Gastrocnemius medialis (tissue), 4 donors: ENCODE results near the gene MST1R. TPM values are rescaled to one million over a fixed set of nuclear protein-coding genes. Genes with fewer than 3 reads are reported as not detected.

Source experiments
- ATAC-seq, 2 donors: fragments of 150-250 bp; one replicate each; pipeline ENCODE4 v1.9.1; 2016
- DNase-seq, 2 donors: peaks; one replicate each; pipeline ENCODE4 v3.0.0-alpha.2; 2019
- H3K27ac ChIP-seq, 4 donors: fragments of 200-600 bp; sonication (generic); 1 replicate in 1 of 4; 2 replicates in 3 of 4; pipeline ENCODE4 v1.5.1; 2016 to 2018; ENCODE audit warnings: mild to moderate bottlenecking in 2 of 4, moderate library complexity in 1 of 4
- H3K27me3 ChIP-seq, 3 donors: fragments of 200-600 bp; sonication (generic) in 2 of 3; 1 replicate in 1 of 3; 2 replicates in 2 of 3; pipeline versions ENCODE4 v1.5.1 to v1.6.0; 2016 to 2019; ENCODE audit warnings: mild to moderate bottlenecking in 1 of 3, moderate library complexity in 1 of 3
- H3K36me3 ChIP-seq, 2 donors: fragments of 200-600 bp; sonication (generic) in 1 of 2; one replicate each; pipeline ENCODE4 v1.5.1; 2017 to 2018
- H3K4me1 ChIP-seq, 2 donors: fragments of 200-600 bp; sonication (generic) in 1 of 2; one replicate each; pipeline ENCODE4 v1.5.1; 2016 to 2017; ENCODE audit warnings: mild to moderate bottlenecking in 2 of 2
- H3K4me3 ChIP-seq, 4 donors: fragments of 200-600 bp; sonication (generic) in 3 of 4; 1 replicate in 1 of 4; 2 replicates in 3 of 4; pipeline ENCODE4 v1.5.1; 2016 to 2019; ENCODE audit warnings: mild to moderate bottlenecking in 2 of 4
- H3K9me3 ChIP-seq, 3 donors: fragments of 200-600 bp; sonication (generic) in 2 of 3; 1 replicate in 1 of 3; 2 replicates in 2 of 3; pipeline ENCODE4 v1.5.1; 2016 to 2019
- CTCF ChIP-seq, 5 experiments: fragments of 450-650 bp in 3 of 5; fragments of 200-600 bp in 2 of 5; sonication (generic) in 2 of 5; IDR thresholded peaks in 4 of 5; conservative IDR thresholded peaks in 1 of 5; 1 replicate in 4 of 5; 2 replicates in 1 of 5; pipeline ENCODE4 v1.5.1; 2016 to 2019; ENCODE audit warnings: antibody characterized with exemption in 5 of 5, mild to moderate bottlenecking in 3 of 5, moderate library complexity in 3 of 5
- POLR2A ChIP-seq, 2 donors: fragments of 450-650 bp; IDR thresholded peaks; one replicate each; pipeline ENCODE4 v1.6.1; 2017; ENCODE audit warnings: antibody characterized with exemption in 2 of 2, mild to moderate bottlenecking in 2 of 2, moderate library complexity in 2 of 2
- in situ Hi-C, 4 donors: fragments of 200-750 bp; cut with MboI; loops; one replicate each; pipeline versions ENCODE4 v1.15.0 to v1.8.0; 2017; ENCODE audit warnings: low sequenced_read_pairs in 4 of 4
- intact Hi-C: fragments of 100-400 bp; cut with DNase I; formaldehyde crosslinking; loops from one replicate; pipeline ENCODE4 v1.15.1; 2023; ENCODE audit warnings: low total_unique reads
- total RNA-seq, 4 donors: library from RNA; depleted of rRNA; stranded (reverse); fragments of >200 nt; gene quantifications; one replicate each; pipeline versions ENCODE4 v1.1.0 to v1.2.3, GENCODE V29; 2016

The MST1R gene
- total RNA-seq, 4 donors from 2014 or later: 0.40 to 0.81 (median 0.51) TPM; not detected in 1

- Histone ChIP-seq H3K4me1 (no peaks in the 10 kb centered on the region), H3K9me3 (no peaks in the 10 kb centered on the region), H3K4me3 (no peak overlapping the region), H3K27me3 (no peaks in the 10 kb centered on the region), H3K36me3 (peaks cover 0 to 25% of the 10 kb centered on the region in 2 donors), H3K27ac (no peak overlapping the region)
- TF ChIP-seq POLR2A (IDR thresholded peaks at IDR 0.05) (no peak), CTCF (IDR thresholded peaks at IDR 0.05 in 4 of 5, conservative IDR thresholded peaks at IDR 0.05 in 1 of 5) (no peak)
- ATAC-seq (no peak), DNase-seq (no peak)
- intact Hi-C loops: no loop called here
- in situ Hi-C loops: no loop called here
Observed at GRCh38 chr3:49914906-49915305, 11.2 kb upstream of the MST1R start.

- intact Hi-C loops: no loop called here
- TF ChIP-seq POLR2A (IDR thresholded peaks at IDR 0.05) (no peak), CTCF (IDR thresholded peaks at IDR 0.05 in 4 of 5, conservative IDR thresholded peaks at IDR 0.05 in 1 of 5) (no peak)
- ATAC-seq (no peak), DNase-seq (no peak)
- no peaks in the 10 kb centered on the region for H3K4me1 ChIP-seq
- no peaks in the 10 kb centered on the region for H3K9me3 ChIP-seq
- H3K27ac ChIP-seq: no peak overlapping the region
- peaks cover 0 to 37% of the 10 kb centered on the region in 2 donors for H3K36me3 ChIP-seq
- in situ Hi-C loops: no loop called here
- H3K4me3 ChIP-seq: no peak overlapping the region
- H3K27me3 ChIP-seq: no peaks in the 10 kb centered on the region
Observed at GRCh38 chr3:49912881-49913281, 9.2 kb upstream of the MST1R start.

GRCh38 chr3:49911611-49912010 lies 7.9 kb upstream of the MST1R start:
- DNase-seq (no peak), ATAC-seq (no peak)
- Histone ChIP-seq H3K4me3 (no peak overlapping the region), H3K27me3 (no peaks in the 10 kb centered on the region), H3K36me3 (peaks cover 0 to 37% of the 10 kb centered on the region in 2 donors), H3K4me1 (peaks cover 0 to under 1% of the 10 kb centered on the region in 2 donors), H3K9me3 (no peaks in the 10 kb centered on the region), H3K27ac (no peak overlapping the region)
- TF ChIP-seq CTCF (IDR thresholded peaks at IDR 0.05 in 4 of 5, conservative IDR thresholded peaks at IDR 0.05 in 1 of 5) (no peak), POLR2A (IDR thresholded peaks at IDR 0.05) (no peak)
- in situ Hi-C loops: no loop called here
- intact Hi-C loops: no loop called here

- no peak for TF ChIP-seq CTCF (IDR thresholded peaks at IDR 0.05 in 4 of 5, conservative IDR thresholded peaks at IDR 0.05 in 1 of 5)
- no peak for TF ChIP-seq POLR2A (IDR thresholded peaks at IDR 0.05)
- ATAC-seq (no peak), DNase-seq (no peak)
- intact Hi-C loops (no loop called here), in situ Hi-C loops (no loop called here)
- Histone ChIP-seq H3K4me1 (peaks cover 0 to 6% of the 10 kb centered on the region in 2 donors), H3K27me3 (no peaks in the 10 kb centered on the region), H3K9me3 (no peaks in the 10 kb centered on the region), H3K36me3 (peaks cover 0 to 37% of the 10 kb centered on the region in 2 donors), H3K4me3 (no peak overlapping the region), H3K27ac (no peak overlapping the region)
Observed at GRCh38 chr3:49911124-49911420, 7.4 kb upstream of the MST1R start.

- intact Hi-C loops (no loop called here), in situ Hi-C loops (no loop called here)
- no peak for ATAC-seq
- no peaks in the 10 kb centered on the region for H3K27me3 ChIP-seq
- H3K9me3 ChIP-seq: no peaks in the 10 kb centered on the region
- TF ChIP-seq CTCF (IDR thresholded peaks at IDR 0.05 in 4 of 5, conservative IDR thresholded peaks at IDR 0.05 in 1 of 5): no peak
- H3K36me3 ChIP-seq: peaks cover 0 to 37% of the 10 kb centered on the region in 2 donors
- DNase-seq: no peak
- peaks cover 0 to 9% of the 10 kb centered on the region in 2 donors for H3K4me1 ChIP-seq
- H3K4me3 ChIP-seq: no peak overlapping the region
- no peak overlapping the region for H3K27ac ChIP-seq
Observed at GRCh38 chr3:49910409-49911123, 6.9 kb upstream of the MST1R start.
